T-helper 2 cell (primary cell): Measurements from ENCODE around the gene FBLN5.
"Not testable (repeated sequence)": the region's sequence is repeated elsewhere in the genome, so short reads cannot be mapped to it uniquely, and the experiment has no call there.

Source experiments
- DNase-seq, 5 experiments: peaks; one replicate each; pipeline versions ENCODE4 v3.0.0 to v3.0.0-alpha.2; 2012 to 2022

The FBLN5 gene

DNA sequence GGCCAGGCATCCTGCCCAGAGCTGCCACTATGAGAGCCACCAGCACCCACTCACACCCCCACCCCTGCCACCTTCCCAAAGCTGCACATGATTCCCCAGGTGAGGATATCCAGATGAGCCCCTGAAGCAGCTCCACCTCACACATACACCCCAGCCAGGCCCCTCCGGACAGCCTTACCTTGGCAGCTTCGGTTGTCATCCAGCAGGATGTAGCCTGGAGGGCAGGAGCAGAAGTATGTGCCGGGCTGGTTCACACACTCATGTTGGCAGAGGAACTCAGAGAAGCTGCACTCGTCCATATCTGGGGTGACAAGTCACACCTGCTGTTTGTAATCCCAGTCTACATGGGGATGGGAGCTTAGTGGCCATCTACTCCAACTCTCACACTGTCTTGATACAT is 64.7 kb downstream of the FBLN5 start:
- no peak for DNase-seq

DNA sequence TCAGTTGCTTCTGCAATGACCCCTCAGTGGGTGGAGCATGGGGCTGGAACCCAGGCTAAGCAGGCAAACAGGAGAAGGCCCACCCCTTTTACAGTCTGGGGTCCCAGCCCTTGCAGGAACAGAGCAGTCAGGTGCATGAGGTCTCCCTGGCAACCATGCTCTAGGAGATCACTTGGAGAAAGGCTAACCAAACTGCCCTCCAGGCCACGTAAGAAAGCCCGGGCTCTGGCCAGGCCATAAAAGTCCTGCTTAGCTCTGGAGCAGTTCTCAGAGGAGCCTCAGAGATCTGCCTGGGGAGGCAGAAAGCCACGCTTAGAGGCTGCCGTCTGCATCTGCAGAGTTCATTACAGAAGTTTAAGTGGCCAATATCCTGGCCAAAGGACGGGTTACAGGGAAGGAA is 65.1 kb downstream of the FBLN5 start:
- no peak for DNase-seq

DNA sequence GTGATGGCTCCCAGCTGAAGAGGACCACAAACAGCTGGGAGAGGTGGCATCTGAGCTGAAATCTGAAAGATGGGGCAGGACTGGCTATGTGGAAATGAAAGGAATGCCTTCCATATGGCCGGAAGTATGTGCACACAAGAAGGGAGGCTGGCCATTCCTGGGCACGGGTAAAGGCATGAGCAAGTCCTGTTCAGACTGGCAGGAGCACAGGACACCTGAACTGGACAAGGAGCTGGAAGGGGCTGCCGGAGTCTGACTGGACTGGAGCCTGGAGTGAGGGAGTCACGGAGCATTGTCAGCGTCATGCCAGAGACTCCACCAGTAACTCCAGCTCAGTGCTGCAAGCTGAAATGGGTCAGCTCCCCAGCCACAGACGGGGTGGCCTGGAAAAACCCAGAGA is 68.3 kb downstream of the FBLN5 start:
- no peak for DNase-seq

DNA sequence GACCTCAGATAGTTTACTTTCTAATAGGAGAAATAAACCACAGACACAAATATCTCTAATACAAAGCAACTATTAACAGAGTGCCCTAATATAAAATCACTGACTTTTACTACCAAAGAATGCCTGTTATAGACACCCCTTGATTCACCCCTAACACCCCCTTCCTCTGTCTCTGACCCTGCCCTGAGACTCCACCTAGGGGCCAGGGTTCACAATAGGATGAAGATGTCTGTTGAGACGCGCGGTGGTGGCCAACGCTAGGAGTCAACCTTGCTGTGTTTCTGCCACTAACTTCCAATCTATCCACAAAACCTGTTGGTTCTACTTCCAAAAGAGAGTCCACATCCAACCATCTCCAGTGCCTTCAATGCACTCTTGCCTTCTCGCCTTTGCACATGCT is 69.2 kb downstream of the FBLN5 start:
- DNase-seq: no peak

DNA sequence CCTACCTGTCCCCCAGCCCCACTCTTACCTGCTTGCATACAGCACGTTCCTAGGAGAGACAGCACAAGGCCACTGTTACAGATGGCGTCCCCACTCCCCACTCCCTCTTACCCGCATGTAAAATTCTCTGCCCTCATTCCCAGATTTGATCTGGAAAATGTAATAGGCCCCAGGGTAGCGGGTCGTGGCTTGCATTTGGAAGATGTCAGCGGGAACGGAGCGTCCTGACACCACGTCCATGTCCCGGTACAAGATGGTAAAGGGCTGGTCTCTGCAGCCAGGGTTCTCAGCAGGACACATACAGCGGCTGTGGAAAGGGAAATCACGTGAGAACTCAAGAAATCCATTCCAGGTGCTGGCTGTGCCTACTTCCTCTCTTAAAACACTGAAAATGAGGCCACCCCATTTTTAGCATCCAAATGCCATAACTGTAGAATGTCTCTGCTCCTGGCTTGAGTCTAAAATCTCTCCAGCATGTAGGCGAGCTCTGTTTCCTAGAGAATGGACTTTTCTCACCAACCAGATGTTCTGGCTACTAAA is 70.0 kb downstream of the FBLN5 start:
- DNase-seq: no peak

DNA sequence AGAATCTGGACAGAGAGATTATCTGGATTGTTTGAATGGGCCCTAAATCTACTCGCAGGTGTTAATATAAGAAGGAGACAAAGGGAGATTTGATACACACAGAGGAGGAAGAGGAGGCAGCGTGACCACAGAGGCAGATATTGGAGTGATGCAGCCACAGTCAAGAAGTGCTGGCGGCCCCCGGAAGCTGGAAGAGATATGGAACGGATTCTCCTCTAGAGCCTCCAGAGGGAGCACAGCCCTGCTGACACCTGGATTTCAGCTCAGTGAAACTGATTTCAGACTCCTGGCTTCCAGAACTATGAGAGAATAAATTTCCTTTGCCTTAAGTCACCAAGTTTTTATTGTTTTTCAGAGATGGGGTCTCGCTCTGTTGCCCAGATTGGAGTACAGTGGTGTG is 71.0 kb downstream of the FBLN5 start:
- no peak for DNase-seq

DNA sequence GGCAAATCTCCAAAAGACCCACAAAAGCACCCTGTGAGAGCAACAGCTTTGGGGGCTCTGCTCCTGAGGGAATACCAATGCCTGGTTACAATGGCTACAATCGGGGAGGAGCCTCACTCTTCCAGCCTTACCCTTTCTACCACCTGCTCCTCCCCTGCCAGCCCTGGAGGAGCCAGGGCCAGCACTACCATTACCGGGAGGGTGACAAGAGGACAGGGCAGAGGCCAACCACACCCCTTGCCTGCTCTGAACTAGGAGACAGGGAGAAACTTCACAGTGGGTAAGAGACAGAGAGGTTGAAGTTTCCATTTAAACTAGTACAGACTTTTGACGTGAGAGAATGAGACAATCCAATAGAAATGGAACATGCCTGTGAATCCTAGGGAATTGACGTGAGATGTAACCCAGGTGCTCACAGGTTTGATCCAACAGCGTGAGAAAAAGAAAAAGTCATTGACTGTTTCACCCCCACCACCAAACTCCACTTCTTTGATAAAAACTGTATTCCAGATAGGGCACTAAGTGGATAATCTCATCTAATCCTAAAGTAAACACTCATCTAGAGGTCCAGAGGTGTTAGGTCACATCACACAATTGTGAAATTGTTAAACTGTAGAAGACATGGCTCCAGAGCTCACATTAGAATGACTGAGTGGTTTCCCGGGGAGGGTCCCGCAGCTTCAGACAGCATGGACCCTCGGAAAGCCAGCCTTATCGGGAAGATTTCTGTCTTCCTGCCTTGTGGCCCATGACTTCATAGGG is 71.8 kb downstream of the FBLN5 start:
- DNase-seq: no peak

DNA sequence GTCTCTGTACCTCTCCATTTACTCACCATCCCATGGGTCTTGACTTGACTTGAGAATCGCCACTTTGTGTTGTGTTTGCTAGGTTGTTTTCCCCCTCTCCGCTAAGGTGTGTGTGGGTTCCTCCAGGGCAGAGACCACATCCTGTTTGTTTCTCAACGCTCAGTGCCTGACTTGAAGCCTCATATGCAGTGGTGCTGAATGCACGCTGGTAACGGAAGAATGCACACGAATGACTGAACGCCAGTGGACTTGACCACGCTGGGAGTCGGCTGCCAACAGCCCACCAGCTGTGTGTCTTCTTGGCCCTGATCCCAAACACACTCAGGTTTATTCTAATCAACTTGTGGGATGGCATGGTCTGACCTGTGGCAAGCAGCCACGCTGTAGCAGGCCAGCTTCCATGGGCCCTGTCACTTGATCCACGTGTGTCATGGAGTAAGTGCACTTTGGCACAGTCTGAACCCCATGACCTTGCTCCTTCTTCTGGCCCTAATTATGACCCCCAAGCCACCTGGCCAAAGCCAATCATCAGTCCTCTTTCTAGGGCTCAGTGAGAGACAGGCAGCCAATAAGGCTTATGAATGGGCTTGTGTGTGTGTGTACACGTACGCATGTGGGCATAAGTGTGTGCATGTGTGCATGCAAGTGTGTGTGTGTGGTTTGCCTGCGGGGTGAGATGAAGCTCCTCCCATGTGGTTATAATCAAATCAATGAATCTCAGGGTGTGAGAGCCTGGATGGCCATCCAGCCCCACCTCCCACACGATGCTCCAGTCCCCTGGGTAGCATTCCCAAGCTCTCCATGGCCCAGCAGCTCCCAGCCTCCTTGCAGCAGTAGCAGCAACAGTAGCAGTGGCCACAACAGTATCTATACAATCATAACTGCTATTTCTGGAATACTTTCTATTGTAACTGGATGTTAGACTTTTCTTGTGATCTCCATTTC is 73.8 kb downstream of the FBLN5 start:
- DNase-seq: peak in 4 of 5 experiments; percentile 43 to 99 (median 78)

DNA sequence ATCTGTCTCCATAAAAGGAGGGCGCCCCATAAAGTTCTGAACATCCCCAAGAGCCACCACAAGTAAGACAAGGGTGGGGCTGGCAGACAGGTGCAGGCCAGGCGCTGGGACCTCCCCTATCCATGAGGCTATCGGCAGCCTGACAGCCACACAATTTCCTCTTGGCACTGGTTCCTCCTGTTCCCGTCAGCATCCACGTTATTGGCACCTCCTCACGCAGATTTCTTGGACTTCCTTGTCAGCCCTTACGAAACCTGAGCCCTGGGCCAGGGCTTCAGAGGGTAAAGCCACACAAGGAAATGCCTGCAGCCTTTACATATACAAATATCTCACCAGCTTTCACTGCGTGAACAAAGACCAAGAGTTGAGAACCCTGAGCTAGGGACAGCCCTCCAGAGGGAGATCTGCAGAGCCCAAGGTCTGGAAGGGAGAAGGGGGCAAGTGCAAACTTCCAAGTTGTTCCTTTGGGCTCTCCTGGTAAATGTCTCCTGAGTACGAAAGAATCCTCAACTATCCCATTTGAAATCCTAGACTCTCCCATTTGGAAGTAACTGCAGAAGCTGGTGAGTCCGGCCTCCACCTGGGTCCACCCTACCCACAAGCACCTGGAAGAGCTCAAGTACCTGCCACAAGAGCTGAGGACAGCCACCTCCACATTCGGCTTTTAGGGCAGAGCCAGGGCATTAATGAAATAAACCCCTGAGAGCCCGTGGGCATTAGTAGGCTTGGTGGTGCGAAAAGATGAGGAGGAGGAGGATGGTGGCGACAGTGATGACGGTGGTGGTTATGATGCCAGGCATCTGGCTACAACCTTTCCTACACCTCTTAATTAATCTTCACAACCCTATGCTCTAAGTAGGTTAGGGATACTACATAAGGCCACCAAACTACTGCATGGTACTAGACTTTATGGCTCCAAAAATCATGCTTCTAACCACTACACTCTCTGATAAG is 74.7 kb downstream of the FBLN5 start:
- DNase-seq: peak in 3 of 5 experiments; percentile 45 to 88 (median 66)

DNA sequence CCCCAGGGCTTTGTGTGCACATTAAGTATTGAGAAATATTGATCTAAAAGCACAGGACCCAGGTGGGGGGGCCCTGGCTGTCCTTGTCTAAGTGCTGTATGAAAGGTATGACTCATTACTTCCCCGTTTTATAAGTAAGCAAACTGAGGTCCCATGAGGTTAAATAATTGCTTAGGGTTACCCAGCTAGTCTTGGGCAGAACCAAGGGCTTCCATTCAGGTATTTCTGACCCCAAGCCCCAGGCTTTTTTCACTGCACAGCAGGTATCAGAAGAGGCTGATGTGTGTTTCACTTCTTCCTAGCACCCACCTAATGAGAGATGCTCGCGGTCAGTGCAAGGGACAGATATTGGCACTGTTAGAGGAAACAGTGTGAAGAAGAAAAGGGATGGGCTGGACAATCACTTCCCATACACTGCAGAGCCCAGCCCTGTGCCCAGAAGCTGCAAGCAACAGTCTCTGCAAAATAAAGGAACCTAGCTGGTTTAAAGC is 75.4 kb downstream of the FBLN5 start:
- peak in 2 of 5 experiments; percentile 33 to 85 for DNase-seq

DNA sequence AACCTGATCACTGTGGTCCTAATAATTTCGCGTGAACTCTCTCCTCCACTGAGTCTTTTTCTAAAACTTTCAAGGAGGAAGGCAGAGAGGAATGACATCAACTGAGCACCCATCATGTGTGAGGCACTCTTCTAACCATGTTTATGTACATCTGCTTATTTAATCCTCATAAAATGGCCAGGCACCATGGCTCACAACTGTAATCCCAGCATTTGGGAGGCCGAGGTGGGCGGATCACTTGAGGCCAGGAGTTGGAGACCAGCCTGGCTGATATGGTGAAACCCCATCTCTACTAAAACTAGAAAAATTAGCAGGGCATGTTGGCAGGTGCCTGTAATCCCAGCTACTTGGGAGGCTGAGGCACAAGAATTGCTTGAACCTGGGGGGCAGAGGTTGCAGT is 76.1 kb downstream of the FBLN5 start:
- not testable (repeated sequence) for DNase-seq

DNA sequence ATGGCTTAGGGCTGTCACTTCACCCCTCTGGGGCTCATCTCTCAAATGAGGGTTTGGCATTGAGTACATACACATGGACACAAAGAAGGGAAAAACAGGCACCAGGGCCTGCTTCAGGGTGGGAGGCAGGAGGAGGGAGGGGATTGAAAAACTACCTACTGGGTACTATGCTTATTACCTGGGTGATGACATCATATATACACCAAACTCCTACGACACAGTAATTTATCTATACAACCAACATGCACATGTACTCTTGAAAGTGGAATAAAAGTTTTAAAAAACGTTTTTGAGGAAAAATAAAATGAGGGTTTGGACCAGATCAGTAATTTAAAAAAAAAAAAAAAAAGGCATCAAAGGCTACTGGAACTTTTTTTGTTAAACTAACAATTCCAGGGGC is 76.6 kb downstream of the FBLN5 start:
- DNase-seq: no peak

DNA sequence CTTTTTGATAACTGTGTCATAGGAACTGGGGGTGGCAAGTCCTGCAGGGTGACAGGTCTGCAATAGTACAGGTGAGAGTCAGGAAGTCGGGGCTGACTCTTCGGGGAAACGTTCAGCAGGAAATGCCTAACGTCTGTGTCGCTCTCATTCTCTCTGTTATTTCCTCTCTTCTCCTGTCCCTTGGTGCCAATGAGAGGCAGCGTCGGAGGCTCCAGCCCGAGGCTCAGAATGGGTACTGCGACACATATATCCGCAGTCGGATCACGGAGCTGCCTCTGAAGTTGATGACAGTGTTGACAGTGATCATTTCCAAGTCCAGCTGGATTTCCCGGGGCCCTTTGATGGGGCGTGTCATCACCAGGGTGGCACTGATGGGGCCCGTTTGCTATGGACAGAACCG is 77.5 kb downstream of the FBLN5 start:
- peak in 3 of 5 experiments; percentile 56 to 91 (median 89) for DNase-seq

DNA sequence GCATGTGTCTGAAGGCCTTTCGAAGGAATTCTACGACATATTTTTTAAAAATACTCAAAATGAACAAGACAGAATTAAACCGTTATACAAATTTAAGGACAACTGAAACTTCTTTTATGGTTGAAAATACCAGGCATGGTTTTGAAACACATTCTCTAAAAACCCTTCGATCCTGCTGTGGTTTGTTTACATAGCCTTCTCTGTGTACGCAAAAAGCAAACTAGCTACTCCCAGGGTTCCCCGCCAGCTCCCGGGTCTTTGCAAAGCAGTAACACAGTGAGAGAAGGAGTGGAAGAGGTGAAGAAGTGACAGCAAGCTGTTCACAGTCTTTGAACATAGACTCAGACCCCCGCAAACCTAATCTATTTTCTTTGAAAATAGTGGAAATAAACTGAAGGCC is 77.9 kb downstream of the FBLN5 start:
- no peak for DNase-seq

DNA sequence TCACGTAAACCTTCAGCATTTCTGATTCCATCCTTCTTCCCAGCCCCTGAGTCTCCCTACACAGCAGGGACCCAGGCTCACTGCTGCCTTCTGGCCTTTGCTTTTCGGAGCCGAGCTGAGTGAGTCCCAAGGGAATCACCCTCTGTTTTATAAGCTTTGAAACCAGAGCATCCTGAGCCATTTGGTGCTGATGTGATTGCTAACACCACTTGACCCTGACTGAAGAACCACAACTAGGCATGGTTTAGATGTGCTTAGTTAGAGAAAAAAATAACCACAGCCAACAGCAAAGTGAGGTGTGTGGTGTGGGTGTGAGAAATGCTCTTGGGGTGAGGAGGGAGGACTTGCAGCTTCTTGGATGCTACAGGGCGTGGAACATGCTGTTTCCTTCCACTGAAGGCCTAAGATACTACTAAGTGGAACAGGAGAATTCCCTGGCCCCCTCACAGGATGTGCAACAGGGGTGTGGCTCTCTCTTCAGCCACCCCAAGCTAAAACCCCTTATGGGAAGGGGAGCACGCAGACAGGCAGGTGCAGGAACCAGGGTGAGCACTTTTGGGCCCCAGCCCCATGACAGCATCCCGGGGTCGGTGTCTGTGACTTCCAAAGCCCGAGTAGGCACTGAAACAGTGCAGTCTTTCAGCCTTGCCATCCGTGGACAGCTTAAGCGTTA is 80.0 kb downstream of the FBLN5 start, which contains the start of gene TC2N:
Gene TC2N (minus strand): TSS at position 221 of the 673 bp plus-strand sequence. CDS start 53,767 bp downstream, outside the sequence.
- peak in 2 of 5 experiments; percentile 87 to 95 for DNase-seq

DNA sequence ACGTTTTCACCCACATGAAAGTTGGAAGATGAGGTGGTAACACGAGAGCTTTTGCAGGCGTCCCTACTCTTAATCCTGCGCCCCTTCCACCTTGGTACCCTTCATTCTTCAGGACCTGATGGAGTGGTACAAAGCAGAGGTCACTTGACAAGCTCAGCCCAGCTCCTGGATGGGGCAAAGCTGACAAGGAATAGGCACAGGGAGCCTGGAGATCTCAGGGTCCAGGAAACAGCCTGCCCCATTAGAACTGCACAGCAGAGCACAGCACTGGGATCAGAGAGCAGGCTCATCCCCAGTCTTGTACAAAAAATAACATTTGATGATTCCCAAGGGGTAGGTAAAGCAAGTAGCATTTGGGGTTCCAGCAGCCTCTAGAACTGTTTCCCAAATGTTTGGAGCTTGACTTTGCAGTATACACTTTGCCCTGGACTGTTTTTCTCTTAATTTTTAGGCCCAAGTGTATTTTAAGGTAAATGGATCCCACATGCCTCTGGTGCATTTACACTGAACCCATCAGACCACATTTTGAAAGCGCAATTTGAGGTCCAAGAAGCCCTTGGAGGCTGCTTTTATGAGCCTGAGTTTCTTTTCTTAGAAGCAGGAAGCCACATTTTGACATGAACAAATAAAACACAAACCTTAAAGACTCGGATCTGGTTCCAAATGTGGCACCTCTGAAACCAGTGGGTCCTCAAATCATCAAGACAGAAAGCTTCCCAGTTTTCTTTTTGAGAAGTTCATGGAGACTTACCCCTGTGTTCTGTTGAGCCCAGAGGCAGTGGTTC is 80.8 kb downstream of the FBLN5 start:
- peak in 1 of 5 experiments; percentile 67 for DNase-seq

DNA sequence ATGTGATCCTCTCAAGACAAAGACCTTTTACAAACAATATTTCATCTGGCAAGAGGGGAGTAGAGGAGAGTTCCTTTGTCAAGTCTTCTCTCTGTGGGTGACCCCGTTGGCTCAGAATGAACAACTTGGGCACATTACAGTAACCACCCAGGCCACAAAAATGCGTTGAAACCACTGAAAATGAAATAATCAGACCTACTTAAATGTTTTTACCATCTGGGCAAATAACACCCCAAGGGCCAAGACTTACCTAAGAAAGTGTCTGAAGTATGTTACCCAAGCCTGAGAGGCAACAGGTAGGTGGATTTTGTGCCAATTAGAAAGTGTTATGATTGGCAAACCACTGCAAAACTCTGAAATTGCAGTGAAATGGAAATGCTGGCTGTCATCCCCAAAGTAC is 81.4 kb downstream of the FBLN5 start:
- peak in 2 of 5 experiments; percentile 58 to 85 for DNase-seq

DNA sequence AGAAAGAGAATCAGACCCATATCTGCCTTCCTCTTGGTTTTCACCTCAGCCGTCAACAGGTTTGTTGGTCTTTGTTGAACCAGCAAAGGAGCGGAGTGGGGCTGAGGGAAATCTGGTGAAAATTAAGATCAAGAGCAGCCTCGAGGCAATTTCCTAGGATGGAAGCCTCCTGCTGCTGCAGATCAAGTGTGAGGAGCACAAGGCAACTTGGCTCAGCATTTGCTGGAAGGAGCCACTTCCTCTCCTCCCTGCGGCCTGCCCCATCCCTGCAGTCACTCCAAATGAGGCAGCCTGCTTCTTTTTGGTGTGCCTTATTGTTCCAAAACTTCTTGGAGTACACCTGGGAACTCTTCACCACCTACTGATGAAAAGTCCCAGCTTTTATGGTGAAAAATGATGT is 85.1 kb downstream of the FBLN5 start:
- DNase-seq: no peak

DNA sequence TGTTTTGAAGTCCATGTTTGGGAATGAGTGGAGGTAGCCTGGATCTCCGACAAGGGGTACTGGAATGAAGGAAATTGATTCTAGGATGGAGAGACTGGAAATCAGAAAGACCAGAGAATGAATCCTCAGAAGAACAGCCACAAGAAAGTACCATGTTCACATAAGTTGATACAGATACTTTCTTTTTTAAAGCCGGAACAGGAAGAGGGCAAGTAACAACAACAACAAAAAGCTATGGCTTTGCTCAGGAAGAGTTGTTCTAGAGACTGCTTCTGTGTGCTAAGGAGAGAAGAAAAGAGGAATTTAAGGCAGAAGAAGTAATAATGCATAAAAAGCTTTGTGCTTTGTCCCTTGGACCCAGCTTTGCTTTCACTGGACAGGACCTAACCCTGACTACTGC is 86.4 kb downstream of the FBLN5 start:
- DNase-seq: peak in 1 of 5 experiments; percentile 56

DNA sequence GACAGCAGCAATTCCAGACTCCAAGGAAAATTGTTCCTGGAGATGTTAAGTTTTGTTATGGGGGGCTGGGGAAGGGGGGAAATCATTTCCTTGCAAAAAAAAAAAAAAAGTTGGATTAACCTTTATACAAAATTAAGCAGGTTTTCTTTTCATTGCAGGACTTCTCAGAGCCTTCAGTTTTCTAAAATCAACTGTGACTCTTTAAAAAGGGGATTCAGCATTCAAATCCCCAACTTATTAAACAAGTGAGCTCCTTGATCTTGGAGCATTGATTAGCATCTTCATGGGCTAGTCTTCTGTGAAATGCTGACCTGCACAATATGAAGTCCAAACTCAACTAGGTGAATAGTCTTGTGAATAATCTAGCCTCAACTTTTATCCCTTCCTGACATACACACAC is 87.3 kb downstream of the FBLN5 start:
- no peak for DNase-seq
